HCT116 (cell line): Measurements from ENCODE around the gene C9orf152. TPM values are rescaled to one million over a fixed set of nuclear protein-coding genes. Genes with fewer than 3 reads are reported as not detected.

ENCODE experiments used
- ATAC-seq: fragments of 200-7000 bp; cut with Tn5 transposase; 2 replicates; pipeline ENCODE4 v1.9.1; 2020; ENCODE audit warnings: mild to moderate bottlenecking, moderate library complexity
- BruUV-seq: library from RNA; stranded (reverse); fragments of 400-500 nt; replicated peaks from 2 replicates; lab custom pipeline; 2021; lab: Mats Ljungman, UMichigan
- CTCF ChIA-PET: fragments of 300-600 bp; sonication (Branson Sonifier 250); formaldehyde crosslinking; loops from one replicate; lab custom pipeline; 2021; ENCODE audit warnings: antibody characterized with exemption; lab: Charles Lee
- POLR2A ChIA-PET: fragments of 300-600, 350-600 bp; sonication (Branson Sonifier 250); formaldehyde crosslinking; loops from one replicate; lab custom pipeline; 2021; ENCODE audit warnings: antibody characterized with exemption; lab: Charles Lee
- RAD21 ChIA-PET, 2 experiments: fragments of 300-600 bp; sonication (Branson Sonifier 250); formaldehyde crosslinking; loops; one replicate each; lab custom pipeline; 2023; ENCODE audit warnings: low total read pairs in 2 of 2; ENCODE audit not compliant: uncharacterized antibody in 2 of 2, unreplicated experiment in 2 of 2, low non-redundant PET in 1 of 2; lab: Charles Lee
- DNase-seq: peaks from one replicate; pipeline ENCODE4 v3.0.0-alpha.2; 2010; ENCODE audit warnings: low read depth, low spot score
- H2AFZ ChIP-seq: fragments of 200-600 bp; shearing (Covaris generic), sonication (generic); 2 replicates; pipeline ENCODE4 v1.6.1; 2017; ENCODE audit warnings: low read depth, mixed run types, mixed read lengths, antibody characterized with exemption, low read length; ENCODE audit not compliant: poor library complexity, severe bottlenecking
- H3K27ac ChIP-seq: 2 replicates; pipeline ENCODE4 v1.5.1; 2012; ENCODE audit warnings: low read depth, low read length
- H3K27me3 ChIP-seq: fragments of 200-600 bp; sonication (generic); 2 replicates; pipeline ENCODE4 v1.6.1; 2016; ENCODE audit warnings: mixed run types, low read length, mixed read lengths; ENCODE audit not compliant: insufficient read depth
- H3K36me3 ChIP-seq, 2 experiments: fragments of 200-500 bp in 1 of 2; fragments of 200-600 bp in 1 of 2; sonication (Bioruptor generic) in 1 of 2; sonication (generic) in 1 of 2; 2 replicates each; pipeline versions ENCODE4 v1.5.1 to v1.6.1; 2014 to 2016; ENCODE audit warnings: low read length in 2 of 2, inconsistent platforms in 1 of 2, mixed read lengths in 1 of 2, mixed run types in 1 of 2; ENCODE audit not compliant: insufficient read depth in 2 of 2, control insufficient read depth in 1 of 2
- H3K4me1 ChIP-seq, 2 experiments: fragments of 200-600 bp in 1 of 2; sonication (generic) in 1 of 2; 2 replicates each; pipeline versions ENCODE4 v1.5.1 to v1.6.1; 2012 to 2017; ENCODE audit warnings: low read length in 2 of 2, inconsistent platforms in 1 of 2, mild to moderate bottlenecking in 1 of 2, mixed read lengths in 1 of 2, mixed run types in 1 of 2, moderate library complexity in 1 of 2; ENCODE audit not compliant: insufficient read depth in 2 of 2, control insufficient read depth in 1 of 2
- H3K4me2 ChIP-seq: fragments of 200-600 bp; sonication (generic); 2 replicates; pipeline ENCODE4 v1.6.1; 2017; ENCODE audit warnings: mixed run types, low read length, mixed read lengths
- H3K4me3 ChIP-seq, 2 experiments: fragments of 200-600 bp in 1 of 2; sonication (generic) in 1 of 2; replicated peaks in 1 of 2; 2 replicates each; pipeline ENCODE4 v1.5.1; 2011 to 2016; ENCODE audit warnings: low read length in 2 of 2, control low read depth in 1 of 2, low read depth in 1 of 2, mild to moderate bottlenecking in 1 of 2, mixed read lengths in 1 of 2, mixed run types in 1 of 2
- H3K79me2 ChIP-seq: fragments of 200-600 bp; sonication (generic); 2 replicates; pipeline ENCODE4 v1.6.1; 2017; ENCODE audit warnings: mild to moderate bottlenecking, mixed run types, low read length, moderate library complexity, mixed read lengths; ENCODE audit not compliant: insufficient read depth
- H3K9ac ChIP-seq: fragments of 200-600 bp; sonication (generic); 2 replicates; pipeline ENCODE4 v1.6.1; 2016; ENCODE audit warnings: low read length, mixed read lengths
- H3K9me2 ChIP-seq: fragments of 200-600 bp; sonication (generic), shearing (Covaris generic); 2 replicates; pipeline ENCODE4 v1.6.1; 2017; ENCODE audit warnings: mixed run types, mild to moderate bottlenecking, moderate library complexity; ENCODE audit not compliant: insufficient read depth
- H3K9me3 ChIP-seq, 2 experiments: fragments of 200-500 bp in 1 of 2; fragments of 200-600 bp in 1 of 2; sonication (Bioruptor generic) in 1 of 2; sonication (generic) in 1 of 2; 2 replicates each; pipeline ENCODE4 v1.6.1; 2014 to 2017; ENCODE audit warnings: low read length in 2 of 2, mixed read lengths in 2 of 2, inconsistent platforms in 1 of 2, low read depth in 1 of 2, mild to moderate bottlenecking in 1 of 2, mixed run types in 1 of 2, moderate library complexity in 1 of 2; ENCODE audit not compliant: control insufficient read depth in 1 of 2, insufficient read depth in 1 of 2
- H4K20me1 ChIP-seq: fragments of 200-600 bp; sonication (generic), shearing (Covaris generic); 2 replicates; pipeline ENCODE4 v1.6.1; 2017; ENCODE audit warnings: mixed run types, mild to moderate bottlenecking, moderate library complexity; ENCODE audit not compliant: insufficient read depth
- CEBPB ChIP-seq: IDR thresholded peaks from 2 replicates; pipeline ENCODE4 v1.6.1; 2012; ENCODE audit warnings: low read depth
- EGR1 ChIP-seq: IDR thresholded peaks from 2 replicates; pipeline ENCODE4 v1.6.1; 2012; ENCODE audit warnings: low read depth
- EZH2phosphoT487 ChIP-seq: fragments of 200-600 bp; IDR thresholded peaks from 2 replicates; pipeline ENCODE4 v1.6.1; 2018; ENCODE audit warnings: antibody characterized with exemption, borderline replicate concordance
- JUND ChIP-seq: IDR thresholded peaks from 2 replicates; pipeline ENCODE4 v1.6.1; 2012
- REST ChIP-seq: IDR thresholded peaks from 2 replicates; pipeline ENCODE4 v1.6.1; 2012; ENCODE audit warnings: low read depth
- SRF ChIP-seq: IDR thresholded peaks from 2 replicates; pipeline ENCODE4 v1.6.1; 2012; ENCODE audit warnings: low read depth
- TCF7L2 ChIP-seq: IDR thresholded peaks from 2 replicates; pipeline ENCODE4 v1.7.0; 2011; ENCODE audit warnings: borderline replicate concordance, inconsistent platforms; ENCODE audit not compliant: insufficient read depth, insufficient read length; ENCODE audit errors: extremely low read depth
- ZBTB33 ChIP-seq: IDR thresholded peaks from 2 replicates; pipeline ENCODE4 v1.6.1; 2011; ENCODE audit warnings: mild to moderate bottlenecking, low read length, moderate library complexity; ENCODE audit not compliant: insufficient replicate concordance; ENCODE audit errors: extremely low read depth
- intact Hi-C: fragments of 100-400 bp; cut with micrococcal nuclease; formaldehyde crosslinking; loops from 2 replicates; pipeline ENCODE4 v1.10.0; 2022
- total RNA-seq: library from RNA; stranded (reverse); gene quantifications from one replicate; pipeline ENCODE4 v1.2.1, GENCODE V29; 2021; ENCODE audit not compliant: unreplicated experiment

The C9orf152 gene
- total RNA-seq, 1 experiment from 2014 or later, result not detected

DNA sequence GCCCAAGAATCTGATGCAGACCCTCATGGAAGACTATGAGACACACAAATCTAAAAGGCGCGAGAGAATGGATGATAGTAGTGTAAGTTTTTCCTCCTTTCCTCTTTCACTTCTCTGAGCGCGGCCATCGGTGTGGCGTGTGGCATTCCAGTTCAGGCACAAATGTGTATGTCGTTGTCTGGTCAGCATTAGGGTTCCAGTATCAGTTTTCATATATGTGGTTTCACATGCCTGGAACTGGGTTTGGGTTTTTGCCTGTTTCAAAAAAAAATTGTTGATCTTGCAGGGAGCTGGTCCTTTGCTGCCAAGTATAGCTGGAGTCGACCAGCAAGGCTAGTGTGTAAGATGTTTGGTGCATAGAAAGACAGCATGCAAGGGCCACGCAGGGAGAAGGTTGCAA is 51.5 kb downstream of the C9orf152 start:
- H3K36me3 ChIP-seq, result no peaks in the 10 kb centered on the region
- peaks cover 3% of the 10 kb centered on the region; the same call in 1 of the 2 replicates for H4K20me1 ChIP-seq

More for the DNA sequence above, 51.5 kb downstream of the C9orf152 start:
- RAD21 ChIA-PET, result no interaction called here
- DNase-seq, result no peak
- H3K9me2 ChIP-seq, result no peaks in the 10 kb centered on the region
- no peak overlapping the region for H2AFZ ChIP-seq
- BruUV-seq, result no TSS peak
- H3K79me2 ChIP-seq, result peaks cover 46% of the 10 kb centered on the region
- POLR2A ChIA-PET, result no interaction called here
- no peak overlapping the region for H3K9ac ChIP-seq
- peaks cover 0 to 9% of the 10 kb centered on the region in 2 experiments; a peak in 2 of 4 replicates for H3K4me1 ChIP-seq
- CTCF ChIA-PET, result interaction anchor here (1.1 to 1.3 kb wide), 2 partner anchors 17 to 253 kb away, joined by 3 to 6 read pairs; no protein-coding TSS in a partner anchor
- H3K27ac ChIP-seq, result no peak overlapping the region
- no peaks in the 10 kb centered on the region for H3K27me3 ChIP-seq
- intact Hi-C loops, result no loop called here
- no peak overlapping the region for H3K4me2 ChIP-seq
- TF ChIP-seq CEBPB (no peak), TCF7L2 (no peak), JUND (no peak), EGR1 (no peak), REST (no peak), ZBTB33 (no peak), EZH2phosphoT487 (no peak), SRF (no peak)
- TF ChIP-seq, all 23 proteins: peak for 0
- Histone ChIP-seq H3K4me3 (no peak overlapping the region), H3K9me3 (no peaks in the 10 kb centered on the region)
- no peak for ATAC-seq
